H1 (cell line): ENCODE data around the gene COA1. TPM values are rescaled to one million over a fixed set of nuclear protein-coding genes. Genes with fewer than 3 reads are reported as not detected.

Experiments
- CTCF ChIA-PET: fragments of 300-600 bp; sonication (Branson Sonifier 250); formaldehyde crosslinking; loops from one replicate; lab custom pipeline; 2021; ENCODE audit not compliant: partially characterized antibody; lab: Charles Lee
- POLR2A ChIA-PET: fragments of 300-600 bp; sonication (Branson Sonifier 250); formaldehyde crosslinking; loops from one replicate; lab custom pipeline; 2021; ENCODE audit warnings: inconsistent platforms; ENCODE audit not compliant: partially characterized antibody; lab: Charles Lee
- DNase-seq, 2 experiments: peaks; one replicate each; pipeline versions ENCODE4 v3.0.0 to v3.0.0-alpha.2; 2010 to 2022; ENCODE audit warnings: low spot score in 2 of 2, low read depth in 1 of 2, mixed read lengths in 1 of 2
- FAIRE-seq: peaks from 2 replicates; lab custom pipeline; 2011; peaks lifted over from hg19 to GRCh38; lab: Jason Lieb, UNC
- H2AFZ ChIP-seq: 2 replicates; pipeline ENCODE4 v1.8.1; 2012; ENCODE audit warnings: low read length, inconsistent platforms
- H2AK5ac ChIP-seq: 2 replicates; pipeline ENCODE4 v1.6.1; 2013; ENCODE audit warnings: low read depth, low read length
- H2BK120ac ChIP-seq: replicated peaks from 2 replicates; pipeline ENCODE3; 2013; ENCODE audit warnings: low read depth, low read length, inconsistent platforms
- H2BK12ac ChIP-seq: 2 replicates; pipeline ENCODE4 v1.6.1; 2013; ENCODE audit warnings: low read depth, low read length
- H2BK15ac ChIP-seq: 2 replicates; pipeline ENCODE4 v1.6.1; 2013; ENCODE audit warnings: low read length
- H2BK20ac ChIP-seq: 2 replicates; pipeline ENCODE4 v1.6.1; 2013; ENCODE audit warnings: low read length
- H2BK5ac ChIP-seq: 2 replicates; pipeline ENCODE4 v1.6.1; 2013; ENCODE audit warnings: low read depth, low read length
- H3K14ac ChIP-seq: 2 replicates; pipeline ENCODE4 v1.6.1; 2013; ENCODE audit warnings: inconsistent platforms; ENCODE audit not compliant: insufficient read length
- H3K18ac ChIP-seq: 2 replicates; pipeline ENCODE4 v1.6.1; 2013; ENCODE audit warnings: low read length; ENCODE audit errors: extremely low read depth
- H3K23ac ChIP-seq: 2 replicates; pipeline ENCODE4 v1.6.1; 2013; ENCODE audit warnings: inconsistent platforms; ENCODE audit not compliant: insufficient read length
- H3K23me2 ChIP-seq: 2 replicates; pipeline ENCODE4 v1.6.1; 2013; ENCODE audit warnings: low read depth, low read length
- H3K27ac ChIP-seq: 2 replicates; pipeline ENCODE4 v1.6.1; 2011; ENCODE audit warnings: low read depth, low read length, inconsistent platforms
- H3K27me3 ChIP-seq, 4 experiments: replicated peaks in 1 of 4; 1 replicate in 1 of 4; 2 replicates in 3 of 4; pipeline versions ENCODE4 v1.6.1 to v1.8.1; 2011 to 2013; ENCODE audit warnings: low read length in 3 of 4, mild to moderate bottlenecking in 3 of 4, inconsistent platforms in 2 of 4, mixed read lengths in 2 of 4, moderate library complexity in 1 of 4; ENCODE audit not compliant: control insufficient read depth in 3 of 4, insufficient read depth in 3 of 4; ENCODE audit errors: extremely low read depth in 1 of 4
- H3K36me3 ChIP-seq, 4 experiments: 2 replicates each; pipeline versions ENCODE4 v1.6.1 to v1.8.1; 2011 to 2013; ENCODE audit warnings: mild to moderate bottlenecking in 4 of 4, low read length in 3 of 4, moderate library complexity in 2 of 4, control low read depth in 1 of 4, inconsistent platforms in 1 of 4; ENCODE audit not compliant: insufficient read depth in 4 of 4, control insufficient read depth in 2 of 4
- H3K4ac ChIP-seq: replicated peaks from 2 replicates; pipeline ENCODE3; 2013; ENCODE audit warnings: low read length, low read depth, mixed read lengths, inconsistent platforms; ENCODE audit not compliant: insufficient read length
- H3K4me1 ChIP-seq, 4 experiments: replicated peaks in 1 of 4; 1 replicate in 1 of 4; 2 replicates in 3 of 4; pipeline versions ENCODE4 v1.6.1 to v1.8.1; 2011 to 2013; ENCODE audit warnings: low read length in 3 of 4, inconsistent platforms in 2 of 4, mixed read lengths in 1 of 4; ENCODE audit not compliant: insufficient read depth in 4 of 4, control insufficient read depth in 3 of 4
- H3K4me2 ChIP-seq, 2 experiments: 2 replicates each; pipeline versions ENCODE4 v1.6.1 to v1.8.1; 2011 to 2013; ENCODE audit warnings: low read depth in 2 of 2, low read length in 2 of 2, control low read depth in 1 of 2, inconsistent platforms in 1 of 2, mild to moderate bottlenecking in 1 of 2; ENCODE audit not compliant: insufficient read depth in 1 of 2
- H3K4me3 ChIP-seq, 4 experiments: fragments of 200-600, 300-600 bp in 1 of 4; sonication (generic), shearing (Covaris generic), sonication (Bioruptor Twin) in 1 of 4; 2 replicates each; pipeline versions ENCODE4 v1.5.1 to v1.8.1; 2011 to 2016; ENCODE audit warnings: low read length in 4 of 4, low read depth in 3 of 4, control low read depth in 2 of 4, inconsistent platforms in 2 of 4, mild to moderate bottlenecking in 2 of 4, mixed read lengths in 1 of 4, moderate library complexity in 1 of 4; ENCODE audit not compliant: insufficient read depth in 2 of 4; ENCODE audit errors: extremely low read depth in 1 of 4
- H3K56ac ChIP-seq: replicated peaks from 2 replicates; pipeline ENCODE3; 2013; ENCODE audit warnings: low read depth, mild to moderate bottlenecking, mixed read lengths, low read length, inconsistent platforms; ENCODE audit not compliant: insufficient read length
- H3K79me1 ChIP-seq: 2 replicates; pipeline ENCODE4 v1.6.1; 2013; ENCODE audit warnings: low read depth, low read length, control low read depth
- H3K79me2 ChIP-seq, 2 experiments: 2 replicates each; pipeline versions ENCODE4 v1.6.1 to v1.8.1; 2012 to 2013; ENCODE audit warnings: low read length in 2 of 2, mild to moderate bottlenecking in 2 of 2, inconsistent platforms in 1 of 2; ENCODE audit not compliant: insufficient read depth in 2 of 2, control insufficient read depth in 1 of 2
- H3K9ac ChIP-seq, 4 experiments: replicated peaks in 1 of 4; 1 replicate in 1 of 4; 2 replicates in 3 of 4; pipeline versions ENCODE4 v1.6.1 to v1.8.1; 2011 to 2013; ENCODE audit warnings: low read depth in 3 of 4, low read length in 3 of 4, control low read depth in 2 of 4, mild to moderate bottlenecking in 2 of 4, moderate library complexity in 2 of 4, inconsistent platforms in 1 of 4; ENCODE audit errors: extremely low read depth in 1 of 4
- H3K9me3 ChIP-seq, 2 experiments: 2 replicates each; pipeline versions ENCODE4 v1.6.1 to v1.8.1; 2012 to 2013; ENCODE audit warnings: mild to moderate bottlenecking in 2 of 2, moderate library complexity in 2 of 2, control low read depth in 1 of 2, inconsistent platforms in 1 of 2, low read depth in 1 of 2, low read length in 1 of 2, mixed read lengths in 1 of 2; ENCODE audit not compliant: insufficient read depth in 2 of 2
- H4K20me1 ChIP-seq, 2 experiments: replicated peaks in 1 of 2; 2 replicates each; pipeline versions ENCODE3 to v1.8.1; 2011 to 2013; ENCODE audit warnings: inconsistent platforms in 2 of 2, low read length in 2 of 2, mild to moderate bottlenecking in 1 of 2; ENCODE audit not compliant: insufficient read depth in 2 of 2, control insufficient read depth in 1 of 2
- H4K5ac ChIP-seq: 2 replicates; pipeline ENCODE4 v1.6.1; 2013; ENCODE audit warnings: low read length, low read depth, mixed read lengths, inconsistent platforms; ENCODE audit not compliant: insufficient read length
- H4K8ac ChIP-seq: 2 replicates; pipeline ENCODE4 v1.8.0; 2013; ENCODE audit warnings: mild to moderate bottlenecking, moderate library complexity, low read length, inconsistent platforms; ENCODE audit not compliant: insufficient read depth; ENCODE audit errors: extremely low read depth
- H4K91ac ChIP-seq: replicated peaks from 2 replicates; pipeline ENCODE3; 2013; ENCODE audit warnings: low read length, mixed read lengths, inconsistent platforms; ENCODE audit not compliant: insufficient read length
- ATF2 ChIP-seq: IDR thresholded peaks from 2 replicates; pipeline ENCODE4 v1.6.1; 2012; ENCODE audit warnings: low read length, inconsistent platforms
- BCL11A ChIP-seq, 2 experiments: IDR thresholded peaks; one replicate each; pipeline ENCODE4 v1.6.1; 2011; ENCODE audit warnings: low read depth in 2 of 2, low read length in 2 of 2, mild to moderate bottlenecking in 2 of 2
- JUN ChIP-seq: IDR thresholded peaks from 2 replicates; pipeline ENCODE4 v1.6.1; 2011; ENCODE audit warnings: low read depth, mild to moderate bottlenecking, improper control_type of control experiment, low read length
- KDM5A ChIP-seq: fragments of 200-600 bp; IDR thresholded peaks from 2 replicates; pipeline ENCODE4 v1.7.1; 2012; ENCODE audit warnings: mild to moderate bottlenecking, low read length, inconsistent platforms, mixed read lengths
- MAFK ChIP-seq: IDR thresholded peaks from 2 replicates; pipeline ENCODE4 v1.6.1; 2012; ENCODE audit warnings: low read depth, mild to moderate bottlenecking, improper control_type of control experiment, low read length
- RAD21 ChIP-seq, 2 experiments: IDR thresholded peaks in 1 of 2; conservative IDR thresholded peaks in 1 of 2; 2 replicates each; pipeline ENCODE4 v1.6.1; 2011; ENCODE audit warnings: low read depth in 2 of 2, low read length in 2 of 2, improper control_type of control experiment in 1 of 2, inconsistent platforms in 1 of 2, mild to moderate bottlenecking in 1 of 2, moderate library complexity in 1 of 2
- SAP30 ChIP-seq: fragments of 300-600 bp; sonication (generic); IDR thresholded peaks from 2 replicates; pipeline ENCODE4 v1.7.1; 2012; ENCODE audit warnings: low read length, moderate library complexity, mild to moderate bottlenecking, inconsistent platforms; ENCODE audit not compliant: insufficient read depth, insufficient replicate concordance
- SIN3A ChIP-seq, 2 experiments: IDR thresholded peaks in 1 of 2; conservative IDR thresholded peaks in 1 of 2; 2 replicates each; pipeline ENCODE4 v1.6.1; 2011 to 2012; ENCODE audit warnings: low read length in 2 of 2, improper control_type of control experiment in 1 of 2, low read depth in 1 of 2, mild to moderate bottlenecking in 1 of 2
- SRF ChIP-seq: IDR thresholded peaks from 2 replicates; pipeline ENCODE4 v1.6.1; 2011; ENCODE audit warnings: mild to moderate bottlenecking, low read depth, low read length, moderate library complexity
- TCF12 ChIP-seq: IDR thresholded peaks from 2 replicates; pipeline ENCODE4 v1.6.1; 2011; ENCODE audit warnings: low read depth, mild to moderate bottlenecking, low read length
- polyA plus RNA-seq, 7 experiments: library from polyadenylated mRNA; depleted of rRNA in 3 of 7; stranded (reverse) in 5 of 7; unstranded in 2 of 7; fragments of >200 nt in 5 of 7; fragments of 200-250 nt in 2 of 7; gene quantifications; 1 replicate in 5 of 7; 2 replicates in 1 of 7; 4 replicates in 1 of 7; pipeline versions ENCODE4 v1.2.1 to v1.2.3, GENCODE V29; 2011 to 2013; ENCODE audit warnings: missing spikeins in 2 of 7, mixed read lengths in 2 of 7
- total RNA-seq: library from RNA; stranded (reverse); fragmentation: NEBNext Ultra II Directional; extraction: Animal tissue kit (Norgen Biotek cat#: 25700); gene quantifications from 2 replicates; pipeline ENCODE4 v1.2.1, GENCODE V29; 2021

COA1 gene
- total and polyA plus RNA-seq, 2 of the 8 experiments (the other 6 are each of a cell fraction or from before 2014, with no cell fraction given): 98.6 to 143 TPM

DNA sequence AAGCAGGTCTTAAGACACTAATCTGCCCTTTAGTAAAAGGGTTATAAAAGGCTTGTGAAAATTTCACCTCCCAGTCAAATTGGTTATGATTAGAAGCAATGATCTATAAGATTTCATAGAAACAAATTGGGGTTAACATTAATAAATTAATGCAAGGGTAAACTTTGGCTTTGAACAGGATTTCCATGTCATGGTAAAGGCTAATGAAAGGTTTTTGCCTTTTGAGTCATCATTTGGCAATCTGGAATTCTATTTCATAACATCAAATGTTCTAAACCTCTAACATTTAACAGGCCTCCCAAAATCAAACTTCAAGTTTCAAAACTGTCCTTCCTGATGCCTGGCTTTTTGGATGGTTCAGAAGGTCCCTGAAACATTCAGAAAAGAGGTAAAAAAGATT lies 62.4 kb downstream of the COA1 start:
- Histone ChIP-seq H2AK5ac (no peak overlapping the region), H3K4ac (no peak overlapping the region), H4K5ac (no peak overlapping the region), H3K18ac (no peak overlapping the region), H3K27ac (no peak overlapping the region), H3K56ac (no peak overlapping the region), H4K20me1 (peaks cover 0 to 3% of the 10 kb centered on the region in 2 experiments), H3K27me3 (no peaks in the 10 kb centered on the region), H2BK12ac (no peak overlapping the region), H3K79me1 (peaks cover 2% of the 10 kb centered on the region; the same call in 1 of the 2 replicates), H3K4me1 (no peaks in the 10 kb centered on the region; a peak in 2 of 7 replicates), H3K23me2 (no peaks in the 10 kb centered on the region), H2BK15ac (no peak overlapping the region), H2BK5ac (no peak overlapping the region), H3K9me3 (peaks cover 0 to 9% of the 10 kb centered on the region in 2 experiments; a peak in 1 of 4 replicates), H4K91ac (no peak overlapping the region), H3K14ac (no peak overlapping the region), H3K4me3 (no peak overlapping the region), H3K23ac (no peak overlapping the region), H3K79me2 (peaks cover 4 to 94% of the 10 kb centered on the region in 2 experiments; a peak in 3 of 4 replicates), H3K9ac (no peak overlapping the region), H2BK20ac (no peak overlapping the region), H2BK120ac (no peak overlapping the region), H3K4me2 (no peak overlapping the region), H3K36me3 (peaks cover 0 to 5% (median 2%) of the 10 kb centered on the region in 4 experiments; a peak in 2 of 8 replicates), H4K8ac (no peak overlapping the region), H2AFZ (no peak overlapping the region)
- TF ChIP-seq ATF2: no peak
- TF ChIP-seq SAP30: no peak
- TF ChIP-seq TCF12: no peak
- TF ChIP-seq JUN: no peak
- TF ChIP-seq SIN3A (conservative IDR thresholded peaks at IDR 0.05 in 1 of 2, IDR thresholded peaks at IDR 0.05 in 1 of 2; ENCODE audit: low read depth in 1 of 2, low read length in 2 of 2): no peak
- TF ChIP-seq RAD21 (IDR thresholded peaks at IDR 0.05 in 1 of 2, conservative IDR thresholded peaks at IDR 0.05 in 1 of 2; ENCODE audit: low read depth in 2 of 2, low read length in 2 of 2): no peak
- TF ChIP-seq MAFK: no peak
- TF ChIP-seq BCL11A (IDR thresholded peaks at IDR 0.05; ENCODE audit: low read depth in 2 of 2, low read length in 2 of 2): no peak
- TF ChIP-seq SRF: no peak
- TF ChIP-seq KDM5A: no peak
- CTCF ChIA-PET: interaction anchor here (0.8 kb wide), 1 partner anchor 54 kb away, joined by 4 read pairs; no protein-coding TSS in a partner anchor
- no peak for FAIRE-seq
- no peak for DNase-seq
- POLR2A ChIA-PET: no interaction called here
